ENCODE data around the gene S1PR5. TPM values are rescaled to one million over a fixed set of nuclear protein-coding genes. Genes with fewer than 3 reads are reported as not detected.

The S1PR5 gene
- total RNA-seq, 3 donors from 2014 or later (not counting 1 experiment from before 2014, with no cell fraction given) = 307 to 433 (median 368) TPM

GRCh38 chr19:10508036-10508435, 9.2 kb downstream of the S1PR5 start:
- Mint-ChIP-seq H3K36me3 (peaks cover 2% of the 10 kb centered on the region), H3K27ac (peak overlapping the region in 1 of 2 donors; percentile 86), H3K9me3 (no peaks in the 10 kb centered on the region), H3K27me3 (ENCODE audit: low read depth in 2 of 2) (no peaks in the 10 kb centered on the region), H3K4me1 (peaks cover 33 to 45% of the 10 kb centered on the region in 2 donors), H3K4me3 (no peak overlapping the region)
- Histone ChIP-seq H3K4me1 (ENCODE audit: control insufficient read depth, insufficient read depth, low read length) (peaks cover 68% of the 10 kb centered on the region), H3K36me3 (ENCODE audit: control insufficient read depth, insufficient read depth, low read length) (peaks cover 19% of the 10 kb centered on the region), H3K27ac (ENCODE audit: low read length) (no peak overlapping the region), H3K9me3 (ENCODE audit: control insufficient read depth, insufficient read depth, low read length) (no peaks in the 10 kb centered on the region), H3K27me3 (ENCODE audit: control insufficient read depth, insufficient read depth, low read length) (no peaks in the 10 kb centered on the region), H3K4me3 (ENCODE audit: low read length) (no peak overlapping the region)
- TF ChIP-seq CTCF (IDR thresholded peaks at IDR 0.05) = no peak
- intact Hi-C loops (cut with micrococcal nuclease) = no loop called here
- WGBS (ENCODE audit: insufficient coverage) = 95% methylated on average over 15 of the region's 16 CpGs
- no peak for DNase-seq
- ATAC-seq = no peak

- intact Hi-C loops (cut with micrococcal nuclease) = loop anchor here (1.0 kb wide), 1 partner anchor 67 kb away; no protein-coding TSS in a partner anchor
- Mint-ChIP-seq H3K36me3 (no peaks in the 10 kb centered on the region), H3K4me1 (peaks cover 34 to 53% of the 10 kb centered on the region in 2 donors), H3K9me3 (no peaks in the 10 kb centered on the region), H3K4me3 (peak overlapping the region; percentile 65), H3K27ac (peak overlapping the region; percentile 58 to 78), H3K27me3 (ENCODE audit: low read depth in 2 of 2) (no peaks in the 10 kb centered on the region)
- Histone ChIP-seq H3K27me3 (ENCODE audit: control insufficient read depth, insufficient read depth, low read length) (no peaks in the 10 kb centered on the region), H3K4me1 (ENCODE audit: control insufficient read depth, insufficient read depth, low read length) (peaks cover 63% of the 10 kb centered on the region), H3K36me3 (ENCODE audit: control insufficient read depth, insufficient read depth, low read length) (peaks cover 6% of the 10 kb centered on the region), H3K27ac (ENCODE audit: low read length) (no peak overlapping the region), H3K9me3 (ENCODE audit: control insufficient read depth, insufficient read depth, low read length) (no peaks in the 10 kb centered on the region), H3K4me3 (ENCODE audit: low read length) (no peak overlapping the region)
- TF ChIP-seq CTCF (IDR thresholded peaks at IDR 0.05) = peak; percentile 93
- peak; percentile 48 to 69 (median 52) for ATAC-seq
- 15% methylated on average over 14 of the region's 17 CpGs for WGBS (ENCODE audit: insufficient coverage)
- DNase-seq = peak; percentile 80 to 89
These were observed 11.5 kb downstream of the S1PR5 start for GRCh38 chr19:10505583-10506229.

GRCh38 chr19:10503002-10503789, 14.1 kb downstream of the S1PR5 start, which contains the start of gene KEAP1:
Gene KEAP1, minus strand, starts transcription at chr19:10503356. Its CDS starts 3,323 bp downstream, at chr19:10500033.
- intact Hi-C loops (cut with micrococcal nuclease) = loop anchor here (2.0 kb wide), 2 partner anchors 64 to 150 kb away; partner anchors contain the start of gene KRI1
- H3K27ac ChIP-seq (ENCODE audit: low read length) = peak within 1 kb of the TSS; percentile 98
- Mint-ChIP-seq H3K4me3 (peak within 1 kb of the TSS; percentile 92), H3K9me3 (no peaks in the 10 kb centered on the region), H3K27ac (peak within 1 kb of the TSS; percentile 90 to 96), H3K4me1 (peaks cover 34 to 52% of the 10 kb centered on the region in 2 donors), H3K36me3 (no peaks in the 10 kb centered on the region), H3K27me3 (ENCODE audit: low read depth in 2 of 2) (no peaks in the 10 kb centered on the region)
- H3K36me3 ChIP-seq (ENCODE audit: control insufficient read depth, insufficient read depth, low read length) = peaks cover 13% of the 10 kb centered on the region
- peak in 2 of 3 donors; percentile 11 to 34 for ATAC-seq
- peak in 1 of 2 donors; percentile 56 for DNase-seq
- H3K9me3 ChIP-seq (ENCODE audit: control insufficient read depth, insufficient read depth, low read length) = no peaks in the 10 kb centered on the region
- H3K4me1 ChIP-seq (ENCODE audit: control insufficient read depth, insufficient read depth, low read length) = peaks cover 61% of the 10 kb centered on the region
- no peaks in the 10 kb centered on the region for H3K27me3 ChIP-seq (ENCODE audit: control insufficient read depth, insufficient read depth, low read length)
- TF ChIP-seq CTCF (IDR thresholded peaks at IDR 0.05) = no peak
- H3K4me3 ChIP-seq (ENCODE audit: low read length) = peak within 1 kb of the TSS; percentile 99
- 3% methylated on average over 73 of the region's 73 CpGs for WGBS (ENCODE audit: insufficient coverage)

Data from natural killer cell (primary cell).